Measurements from ENCODE around the gene LNX2. TPM values are rescaled to one million over a fixed set of nuclear protein-coding genes. Genes with fewer than 3 reads are reported as not detected.

Gene LNX2
- total RNA-seq (2014; rRNA removed; shearing (Covaris generic)) = 4.5 and 6.6 TPM in 2 replicates

GRCh38 chr13:27620377-27621115 is at the start of gene LNX2:
LNX2 (minus strand) TSS chr13:27620529; CDS start chr13:27581703, 38,826 bp downstream.
- peak; percentile 96 for DNase-seq (ENCODE audit: low read depth)

GRCh38 chr13:27667946-27668345 is 47.6 kb upstream of the LNX2 start:
- no peak for DNase-seq (ENCODE audit: low read depth)

GRCh38 chr13:27666951-27667350 is 46.6 kb upstream of the LNX2 start:
- no peak for DNase-seq (ENCODE audit: low read depth)

DNA sequence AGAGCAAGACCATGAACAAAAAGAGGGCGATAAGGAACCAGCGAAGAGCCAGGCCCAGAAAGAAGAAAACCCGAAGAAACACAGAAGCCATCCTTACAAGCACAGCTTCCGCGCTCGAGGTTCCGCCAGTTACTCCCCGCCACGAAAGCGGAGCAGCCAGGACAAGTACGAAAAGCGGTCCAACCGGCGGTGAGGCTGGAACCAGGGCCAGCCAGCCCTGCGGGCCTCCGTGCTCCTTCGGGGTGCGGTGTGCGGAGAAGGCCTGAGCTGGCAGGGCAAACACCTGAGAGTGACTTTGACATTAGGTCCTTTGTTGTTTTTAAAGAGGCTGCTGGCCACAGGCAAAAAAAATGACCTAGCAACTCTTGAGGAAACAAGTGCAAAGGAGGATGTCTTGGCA is 45.4 kb upstream of the LNX2 start:
- no peak for DNase-seq (ENCODE audit: low read depth)

DNA sequence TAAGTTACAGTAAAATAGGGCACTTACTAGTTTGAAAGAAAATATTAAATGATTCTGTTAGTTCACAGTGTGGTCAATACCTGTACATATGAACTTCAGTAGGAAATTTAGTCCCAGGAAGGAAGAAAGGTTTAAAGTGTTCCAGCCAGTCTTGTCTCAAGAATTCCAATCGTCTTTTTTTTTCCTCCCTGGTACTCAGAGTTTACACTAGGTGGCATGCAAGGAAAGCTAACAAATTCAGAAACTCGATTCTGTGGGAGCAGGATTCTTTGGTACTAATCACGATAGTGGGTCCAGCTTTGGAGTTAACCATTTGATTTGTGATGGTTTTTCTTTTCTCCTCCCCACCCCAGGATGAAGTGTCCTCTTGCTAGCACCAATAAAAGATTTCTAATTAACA is 45.0 kb upstream of the LNX2 start:
- no peak for DNase-seq (ENCODE audit: low read depth)

GRCh38 chr13:27663947-27664346 is 43.6 kb upstream of the LNX2 start:
- DNase-seq (ENCODE audit: low read depth) = no peak

GRCh38 chr13:27662738-27663470 is 42.6 kb upstream of the LNX2 start:
- no peak for DNase-seq (ENCODE audit: low read depth)

- DNase-seq (ENCODE audit: low read depth) = no peak
Observed at GRCh38 chr13:27661017-27661416, 40.7 kb upstream of the LNX2 start.

DNA sequence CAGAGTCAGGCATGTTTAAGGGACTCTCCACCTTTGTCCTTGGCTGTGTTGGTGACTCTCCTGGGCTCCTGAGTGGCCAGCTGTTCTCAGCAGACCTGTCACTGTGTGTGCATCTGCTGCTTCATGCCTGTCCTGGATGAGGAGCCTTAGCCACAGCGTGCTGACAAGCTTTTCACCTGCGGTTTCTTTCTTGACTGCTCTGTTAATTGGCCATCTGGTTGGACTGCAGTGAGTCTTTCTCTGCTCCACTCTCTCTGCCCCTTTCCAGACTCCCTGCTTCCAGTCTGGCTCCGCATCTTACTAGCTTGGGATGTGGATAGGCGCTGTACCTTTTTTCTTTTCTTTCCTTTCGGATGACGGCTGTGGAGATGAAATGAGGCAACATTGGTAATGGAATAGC is 40.2 kb upstream of the LNX2 start:
- DNase-seq (ENCODE audit: low read depth) = no peak

GRCh38 chr13:27659145-27659865 is 39.0 kb upstream of the LNX2 start:
- no peak for DNase-seq (ENCODE audit: low read depth)

DNA sequence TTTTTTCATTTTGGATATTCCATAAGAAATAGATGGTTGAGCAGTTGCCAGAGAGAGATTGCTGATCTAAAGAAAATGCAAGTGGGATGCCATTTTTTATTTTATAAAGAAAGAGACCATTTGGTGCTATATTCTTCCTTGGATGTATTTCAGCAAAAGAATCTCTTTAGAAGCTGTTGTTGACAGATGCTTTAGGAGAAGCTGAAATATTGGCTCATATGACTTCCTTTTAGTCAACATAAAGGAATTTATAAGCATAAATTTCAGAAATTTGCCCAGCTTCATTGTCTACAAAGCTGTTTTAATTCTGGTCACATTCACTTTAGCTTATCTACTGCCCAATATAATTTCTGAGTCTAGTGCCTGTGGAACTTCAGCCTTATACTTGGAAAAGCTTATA is 38.2 kb upstream of the LNX2 start:
- no peak for DNase-seq (ENCODE audit: low read depth)

DNA sequence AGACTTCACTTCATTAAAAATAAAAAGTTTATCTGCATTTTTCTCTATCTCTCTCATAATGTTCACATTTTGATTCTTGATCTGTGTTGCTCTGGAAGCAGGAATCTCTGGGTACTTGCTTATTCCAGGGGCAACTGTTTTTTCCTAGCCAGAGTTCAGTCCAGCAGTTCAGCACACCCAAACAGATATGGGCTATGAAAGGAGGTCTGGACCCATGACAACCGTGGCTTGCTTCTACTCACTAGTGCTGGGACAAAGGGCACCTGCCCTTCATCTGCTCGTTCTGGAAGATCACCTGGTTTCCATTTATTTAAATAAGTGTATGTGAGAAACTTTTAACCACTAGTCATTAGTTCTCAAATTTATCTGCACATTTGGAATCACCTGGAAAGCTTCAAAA is 37.4 kb upstream of the LNX2 start:
- DNase-seq (ENCODE audit: low read depth) = no peak

DNA sequence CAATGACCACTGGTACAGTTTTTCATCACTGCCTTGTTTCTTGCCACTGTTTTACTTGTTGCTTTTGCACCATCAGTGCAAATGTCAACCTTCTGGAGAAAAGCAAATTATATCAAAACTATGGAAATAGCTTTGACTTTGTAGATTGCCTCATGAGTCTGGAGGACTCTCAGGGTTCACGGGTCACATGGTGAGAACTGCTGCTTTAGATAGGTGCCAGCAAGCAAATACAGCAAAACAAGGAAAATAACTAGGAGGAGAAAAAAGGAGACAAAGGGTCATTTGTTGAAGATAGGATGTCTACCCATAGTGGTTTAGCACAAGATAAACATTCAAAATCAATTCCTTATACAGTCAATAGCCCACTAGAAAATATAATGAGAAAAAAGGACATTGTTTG is 34.5 kb upstream of the LNX2 start:
- no peak for DNase-seq (ENCODE audit: low read depth)

GRCh38 chr13:27654059-27654458 is 33.7 kb upstream of the LNX2 start:
- no peak for DNase-seq (ENCODE audit: low read depth)

GRCh38 chr13:27650312-27650711 is 30.0 kb upstream of the LNX2 start:
- no peak for DNase-seq (ENCODE audit: low read depth)

GRCh38 chr13:27644302-27644701 is 24.0 kb upstream of the LNX2 start:
- DNase-seq (ENCODE audit: low read depth) = no peak

DNA sequence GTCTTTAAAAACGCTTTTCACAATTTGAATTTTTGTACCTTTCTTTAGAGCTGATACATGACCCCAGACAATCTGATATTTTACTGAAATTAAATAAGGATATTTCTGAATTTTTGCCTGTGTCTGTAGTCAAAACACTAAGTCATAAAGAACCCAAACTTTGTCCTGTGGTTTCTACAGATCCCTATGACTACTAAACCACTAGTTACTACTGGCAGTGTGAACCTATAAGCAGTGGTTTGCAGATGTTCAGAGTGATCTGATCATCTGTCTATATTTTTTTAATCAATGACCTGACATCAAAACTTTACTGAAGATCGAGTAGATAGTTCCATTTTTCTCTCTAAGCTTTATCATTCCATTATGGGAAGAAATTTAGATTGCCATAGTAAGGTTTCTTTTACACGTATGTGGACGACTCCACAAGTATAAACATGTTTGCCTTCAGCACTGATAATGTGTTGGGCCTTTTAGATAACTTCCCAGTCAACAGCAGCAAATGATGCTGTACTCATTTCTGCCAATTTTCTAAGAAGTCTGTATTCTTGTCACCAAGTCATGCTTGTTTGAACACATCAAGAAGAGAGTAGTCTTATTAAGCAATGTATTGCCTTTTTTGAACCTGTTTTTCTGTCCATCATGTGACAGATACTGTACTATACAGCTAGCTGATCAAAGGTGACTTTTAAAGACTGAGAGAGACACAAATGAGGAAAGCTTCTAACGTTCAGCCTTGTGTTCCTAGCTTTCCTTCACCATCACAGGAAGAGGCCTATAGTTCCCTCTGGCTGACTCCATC is 23.2 kb upstream of the LNX2 start:
- no peak for DNase-seq (ENCODE audit: low read depth)

DNA sequence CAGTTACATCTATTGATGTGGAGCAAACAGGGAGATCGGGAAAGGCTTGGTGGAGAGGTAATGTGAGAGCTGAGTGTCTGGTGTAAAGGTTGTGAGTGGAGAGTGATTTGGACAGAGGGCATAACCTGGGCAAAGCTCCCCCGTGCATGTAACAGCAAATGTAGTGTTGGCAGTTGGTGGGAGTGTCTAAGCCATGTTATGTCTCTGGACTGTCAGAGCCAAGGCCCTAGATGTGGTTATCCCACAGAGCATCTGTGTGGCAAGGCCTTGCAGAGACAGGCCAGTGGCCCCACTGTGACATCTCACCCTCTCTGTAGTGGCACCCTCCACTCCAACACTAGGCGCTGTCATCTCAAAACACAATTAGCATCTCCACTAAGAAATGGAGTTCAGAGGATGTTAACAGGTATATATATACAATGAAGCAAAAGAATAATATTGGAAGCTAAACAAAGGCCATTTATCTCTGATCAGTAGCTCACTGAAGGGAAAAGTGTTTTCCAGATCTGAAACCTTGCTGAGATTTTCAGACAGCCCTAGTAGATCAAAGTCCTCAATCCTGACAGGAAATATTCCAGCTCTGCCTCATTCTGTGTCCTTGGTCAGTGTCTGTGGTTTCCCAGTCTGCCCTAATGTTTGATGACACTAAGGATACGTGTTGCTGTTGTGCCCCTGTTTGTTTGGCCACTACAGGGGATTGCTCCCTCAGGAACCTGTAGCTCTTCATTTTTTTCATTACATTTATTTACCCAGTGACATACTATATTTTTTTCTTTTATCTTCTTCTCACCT is 21.6 kb upstream of the LNX2 start:
- no peak for DNase-seq (ENCODE audit: low read depth)

DNA sequence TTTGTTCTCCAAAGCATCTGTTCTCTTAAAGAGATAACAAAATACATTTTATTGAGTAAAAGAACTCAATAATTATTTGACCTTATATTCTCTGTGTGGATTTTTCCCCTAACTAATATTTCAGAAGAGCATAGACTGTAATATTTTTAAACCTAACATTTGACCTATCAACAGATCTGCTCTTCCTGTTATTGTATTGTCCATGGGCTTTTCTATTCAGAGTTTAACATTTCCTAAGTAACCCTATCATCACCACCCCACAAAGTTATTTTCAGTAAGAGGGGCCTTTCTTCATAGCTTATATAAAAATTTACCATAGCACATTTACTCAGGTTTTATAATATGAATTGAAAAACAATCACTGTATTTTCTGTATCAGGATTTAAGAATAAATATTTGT is 18.9 kb upstream of the LNX2 start:
- no peak for DNase-seq (ENCODE audit: low read depth)

DNA sequence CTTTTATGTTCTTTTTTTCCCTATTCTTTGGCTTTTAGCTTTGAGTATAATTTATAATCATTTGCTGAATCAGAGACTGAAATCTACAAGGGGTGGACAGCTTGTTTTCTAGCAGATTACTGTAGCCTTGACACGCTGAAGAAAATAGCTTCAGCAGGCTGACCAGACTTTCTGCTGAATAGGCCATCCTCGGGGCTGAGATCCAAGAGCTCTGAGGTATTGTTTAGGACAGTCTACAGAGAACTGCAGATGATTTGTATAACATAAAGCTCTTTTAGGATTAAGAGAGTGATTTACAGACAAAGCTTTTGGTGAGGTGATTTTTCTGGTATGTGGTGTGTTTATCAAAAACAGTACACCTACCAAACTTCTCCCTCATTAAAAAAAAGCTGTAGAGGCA is 18.2 kb upstream of the LNX2 start:
- no peak for DNase-seq (ENCODE audit: low read depth)

GRCh38 chr13:27638001-27638400 is 17.7 kb upstream of the LNX2 start:
- no peak for DNase-seq (ENCODE audit: low read depth)

Measured in Daoy (cell line).